Stimulated activated memory B cell treated with anti-CD40 and anti-IgM and Interleukin-4, amounts not matched to agents 10 μg/mL and 1 μg/mL and 100 μg/mL, for 72 hours (primary cell): ENCODE results near the gene ETV4.
A peak's percentile ranks its signal among the peaks of the same experiment; 100 is the strongest.

ENCODE experiments used
- ATAC-seq: fragments of 150-1000 bp; cut with Tn5 transposase; 2 replicates; pipeline ENCODE4 v1.10.0; 2021
- H3K27ac Mint-ChIP-seq: one replicate; pipeline ENCODE4 v1.8.0; 2022; ENCODE audit warnings: mild to moderate bottlenecking, mixed read lengths
- H3K27me3 Mint-ChIP-seq: one replicate; pipeline ENCODE4 v1.8.0; 2022; ENCODE audit warnings: mixed read lengths
- H3K36me3 Mint-ChIP-seq: one replicate; pipeline ENCODE4 v1.8.0; 2022; ENCODE audit warnings: mixed read lengths
- H3K4me1 Mint-ChIP-seq: one replicate; pipeline ENCODE4 v1.8.0; 2022; ENCODE audit warnings: mixed read lengths
- H3K4me3 Mint-ChIP-seq: one replicate; pipeline ENCODE4 v1.8.0; 2022; ENCODE audit warnings: mild to moderate bottlenecking, moderate library complexity, mixed read lengths
- H3K9me3 Mint-ChIP-seq: one replicate; pipeline ENCODE4 v1.8.0; 2022; ENCODE audit warnings: mixed read lengths

ETV4 gene

DNA sequence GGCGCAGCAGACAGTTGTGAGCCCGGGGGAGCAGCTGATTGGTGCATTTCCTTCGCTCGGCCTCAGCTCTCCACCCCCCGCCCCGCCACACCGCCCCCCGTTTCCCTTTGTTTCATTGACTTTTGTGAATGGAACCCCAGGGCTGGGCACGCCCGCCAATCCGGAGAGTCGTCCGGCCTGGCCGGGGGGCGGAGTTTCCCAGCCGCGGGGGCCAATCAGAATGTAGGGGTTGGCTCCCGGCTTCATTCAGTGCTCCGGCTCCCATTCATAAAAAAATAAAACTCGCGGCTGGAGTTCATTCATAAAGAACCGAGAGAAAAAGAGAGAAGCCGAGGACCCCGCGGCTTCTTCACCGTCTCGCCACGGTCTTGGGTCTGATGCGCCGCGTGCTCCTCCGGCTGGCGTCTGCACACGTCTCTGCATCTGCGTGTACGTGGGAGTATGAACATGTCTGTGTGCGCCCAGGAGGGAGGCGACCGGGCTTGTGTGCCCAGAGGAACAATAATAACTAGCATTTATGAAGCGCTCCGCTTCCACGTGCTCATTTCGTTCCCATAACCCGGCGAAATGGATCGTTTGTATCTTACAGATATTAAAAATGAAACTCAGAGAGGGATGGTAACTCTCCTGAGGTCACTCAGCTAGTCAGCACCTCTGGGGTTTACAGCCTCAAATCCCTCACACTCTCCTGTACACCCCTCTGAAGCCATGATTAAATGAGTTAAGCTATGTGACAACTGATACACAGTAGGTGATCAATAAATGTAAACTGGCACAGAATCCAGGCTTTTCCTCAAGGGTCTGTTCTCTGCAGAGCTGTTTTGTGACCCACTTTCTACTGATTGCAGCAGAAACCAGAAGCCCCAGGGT is at the start of gene ETV4:
Gene ETV4 (minus strand): TSS at position 22 of the 870 bp plus-strand sequence. CDS start 723 bp downstream, outside the sequence.
- Mint-ChIP-seq H3K27me3 (peaks cover 82% of the 10 kb centered on the region), H3K4me3 (peak within 1 kb of the TSS; percentile 75), H3K36me3 (no peaks in the 10 kb centered on the region), H3K9me3 (no peaks in the 10 kb centered on the region), H3K4me1 (peaks cover 23% of the 10 kb centered on the region), H3K27ac (no peak within 1 kb of the TSS)
- peak; percentile 97 for ATAC-seq

DNA sequence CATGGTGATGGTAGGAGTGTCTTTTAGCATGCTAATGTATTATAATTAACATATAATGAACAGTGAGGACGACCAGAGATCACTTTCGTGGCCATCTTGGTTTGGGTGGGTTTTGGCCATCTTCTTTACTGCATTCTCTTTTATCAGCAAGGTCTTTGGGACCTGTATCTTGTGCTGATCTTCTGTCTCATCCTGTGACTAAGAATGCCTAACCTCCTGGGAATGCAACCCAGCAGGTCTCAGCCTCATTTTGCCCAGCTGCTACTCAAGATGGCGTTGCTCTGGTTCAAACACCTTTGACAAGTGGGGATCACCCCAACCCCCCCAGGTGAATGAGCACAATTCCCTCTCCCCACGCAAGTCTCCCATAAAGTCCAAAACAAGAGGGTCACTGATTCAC is 49.3 kb upstream of the ETV4 start:
- peaks cover 9% of the 10 kb centered on the region for H3K27me3 Mint-ChIP-seq

DNA sequence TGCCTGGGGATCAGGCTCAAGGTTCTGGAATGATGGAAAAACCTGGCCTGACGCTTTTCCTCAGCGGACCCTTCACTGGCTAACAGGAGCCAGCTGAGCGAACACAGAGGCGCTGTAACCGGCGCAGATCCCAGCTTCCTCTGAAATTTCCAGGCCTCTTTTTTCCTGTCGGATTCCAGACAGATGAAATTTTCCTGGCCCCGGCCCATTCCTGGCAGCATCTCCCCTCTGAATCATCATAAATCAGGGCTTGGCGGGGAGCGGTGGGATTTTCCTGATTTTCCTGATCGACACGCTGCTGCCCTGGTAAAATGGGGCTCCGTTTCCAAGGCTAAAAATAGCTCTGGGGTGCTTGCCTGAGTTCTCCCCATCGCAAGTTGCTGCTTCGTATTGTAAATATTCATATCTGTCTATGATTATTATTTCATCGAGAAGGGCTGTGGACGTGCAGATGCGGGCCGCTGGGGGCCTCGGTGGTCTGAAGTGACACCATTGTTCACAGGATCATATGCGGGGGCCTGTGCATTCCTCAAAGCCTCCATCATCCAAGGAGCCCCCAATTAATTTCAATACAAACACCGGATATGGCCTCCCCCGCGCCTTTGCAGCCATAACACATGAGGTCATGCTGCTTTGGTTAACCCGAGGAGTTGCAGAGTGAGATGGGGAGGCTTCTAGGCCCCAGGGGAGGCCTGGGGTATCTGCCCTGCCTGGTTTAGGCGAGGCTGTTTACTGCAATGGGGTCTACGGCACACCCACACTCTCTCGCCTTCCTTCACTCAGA is 45.8 kb upstream of the ETV4 start:
- Mint-ChIP-seq H3K27ac (no peak overlapping the region), H3K36me3 (no peaks in the 10 kb centered on the region), H3K4me3 (no peak overlapping the region), H3K27me3 (peaks cover 9% of the 10 kb centered on the region), H3K4me1 (peaks cover 23% of the 10 kb centered on the region), H3K9me3 (no peaks in the 10 kb centered on the region)
- peak; percentile 45 for ATAC-seq

More for the DNA sequence above, 49.3 kb upstream of the ETV4 start:
- no peaks in the 10 kb centered on the region for H3K9me3 Mint-ChIP-seq
- no peaks in the 10 kb centered on the region for H3K36me3 Mint-ChIP-seq
- ATAC-seq = no peak
- peaks cover 23% of the 10 kb centered on the region for H3K4me1 Mint-ChIP-seq
- no peak overlapping the region for H3K4me3 Mint-ChIP-seq
- peak overlapping the region; percentile 6 for H3K27ac Mint-ChIP-seq

DNA sequence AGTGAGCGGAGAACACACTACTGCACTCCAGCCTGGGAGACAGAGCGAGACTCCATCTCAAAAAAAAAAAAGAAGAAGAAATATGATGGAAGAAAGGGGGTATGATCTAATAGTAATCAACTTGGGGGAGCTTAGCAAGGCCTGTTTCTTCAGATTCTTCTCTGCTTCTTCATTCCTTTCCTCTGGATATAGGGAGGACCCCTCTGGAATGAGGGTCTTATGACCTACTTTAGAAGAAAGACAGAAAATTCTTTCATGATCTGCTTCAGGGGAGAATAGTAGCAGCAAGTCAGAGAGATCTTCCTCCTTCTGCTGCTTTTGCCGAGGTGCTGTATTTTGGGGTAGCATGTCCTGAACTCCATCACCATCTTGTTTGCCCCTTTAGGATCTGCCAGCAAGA is 44.9 kb upstream of the ETV4 start:
- Mint-ChIP-seq H3K4me3 (no peak overlapping the region), H3K27ac (no peak overlapping the region)

DNA sequence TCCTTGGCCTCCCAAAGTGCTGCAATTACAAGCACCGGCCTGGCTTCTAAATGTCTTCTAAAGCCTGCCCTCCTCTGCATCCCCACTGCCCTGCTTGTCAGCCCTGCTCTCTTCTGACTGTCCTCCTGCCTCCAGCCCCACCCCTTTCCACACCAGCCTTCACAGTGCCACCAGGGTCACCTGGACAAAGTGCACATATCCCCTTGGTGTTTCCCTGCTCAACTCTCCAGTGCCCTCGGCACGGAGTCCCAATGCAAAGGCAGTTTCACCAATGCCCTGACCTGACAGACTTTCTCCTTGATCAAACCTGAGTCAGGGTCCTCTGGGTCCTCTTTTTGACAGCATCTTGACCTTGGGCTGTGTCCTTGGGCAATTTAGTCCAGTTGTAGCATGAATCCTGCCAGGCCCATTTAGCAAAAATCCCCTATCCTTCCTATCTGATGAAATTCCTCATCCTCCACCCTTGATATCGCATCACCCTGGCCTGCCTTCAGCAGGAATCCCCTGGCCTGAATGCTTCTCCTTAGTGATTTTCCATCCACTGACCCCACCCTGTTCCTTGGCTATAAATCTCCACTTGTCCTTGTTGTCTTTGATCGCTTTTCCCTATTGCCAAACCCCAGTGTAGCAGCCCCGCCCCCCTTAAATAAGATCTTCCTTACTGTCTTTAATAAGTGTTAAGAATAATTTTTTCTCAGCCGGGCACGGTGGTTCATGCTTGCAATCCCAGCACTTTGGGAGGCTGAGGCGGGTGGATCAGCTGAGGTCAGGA is 42.7 kb upstream of the ETV4 start:
- Mint-ChIP-seq H3K9me3 (no peaks in the 10 kb centered on the region), H3K27me3 (no peaks in the 10 kb centered on the region), H3K4me1 (peaks cover 16% of the 10 kb centered on the region), H3K36me3 (no peaks in the 10 kb centered on the region), H3K27ac (no peak overlapping the region), H3K4me3 (no peak overlapping the region)
- no peak for ATAC-seq

More for the DNA sequence above, 44.9 kb upstream of the ETV4 start:
- ATAC-seq = no peak
- no peaks in the 10 kb centered on the region for H3K9me3 Mint-ChIP-seq
- H3K36me3 Mint-ChIP-seq = no peaks in the 10 kb centered on the region
- H3K27me3 Mint-ChIP-seq = peaks cover 9% of the 10 kb centered on the region
- H3K4me1 Mint-ChIP-seq = peaks cover 23% of the 10 kb centered on the region

DNA sequence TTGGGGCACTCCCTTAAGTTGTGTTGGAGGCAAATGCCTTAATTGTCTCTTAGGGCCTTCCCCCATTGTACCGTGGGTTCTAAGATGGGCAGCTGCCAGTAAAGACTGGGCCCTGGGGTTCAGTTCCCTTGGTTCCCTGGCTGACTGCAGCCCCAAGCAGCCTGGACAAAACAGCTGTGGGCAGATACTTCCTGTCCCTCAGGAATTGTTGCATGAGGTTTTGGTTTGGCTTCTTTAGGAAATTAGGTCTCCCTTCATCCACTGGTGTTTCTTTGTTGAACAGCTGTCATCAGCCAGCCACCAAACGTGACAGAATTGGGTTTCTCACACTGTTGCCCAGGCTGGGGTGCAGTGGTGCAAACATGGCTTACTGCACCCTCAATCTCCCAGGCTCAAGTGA is 42.0 kb upstream of the ETV4 start:
- Mint-ChIP-seq H3K36me3 (no peaks in the 10 kb centered on the region), H3K4me1 (peaks cover 9% of the 10 kb centered on the region), H3K27ac (no peak overlapping the region), H3K4me3 (no peak overlapping the region), H3K27me3 (no peaks in the 10 kb centered on the region), H3K9me3 (no peaks in the 10 kb centered on the region)
- no peak for ATAC-seq

DNA sequence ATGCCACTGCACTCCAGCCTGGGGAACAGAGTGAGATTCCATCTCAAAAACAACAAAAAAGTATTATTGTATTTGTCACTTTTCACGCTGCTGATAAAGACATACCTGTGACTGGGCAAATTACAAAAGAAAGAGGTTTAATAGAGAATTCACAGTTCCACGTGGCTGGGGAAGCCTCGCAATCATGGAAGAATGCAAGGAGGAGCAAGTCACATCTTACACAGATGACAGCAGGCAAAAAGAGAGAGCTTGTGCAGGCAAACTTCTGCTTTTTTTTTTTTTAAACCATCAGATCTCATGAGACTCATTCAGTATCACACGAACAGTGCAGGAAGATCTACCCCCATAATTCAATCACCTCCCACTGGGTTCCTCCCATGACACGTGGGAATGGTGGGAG is 41.5 kb upstream of the ETV4 start:
- no peaks in the 10 kb centered on the region for H3K27me3 Mint-ChIP-seq

DNA sequence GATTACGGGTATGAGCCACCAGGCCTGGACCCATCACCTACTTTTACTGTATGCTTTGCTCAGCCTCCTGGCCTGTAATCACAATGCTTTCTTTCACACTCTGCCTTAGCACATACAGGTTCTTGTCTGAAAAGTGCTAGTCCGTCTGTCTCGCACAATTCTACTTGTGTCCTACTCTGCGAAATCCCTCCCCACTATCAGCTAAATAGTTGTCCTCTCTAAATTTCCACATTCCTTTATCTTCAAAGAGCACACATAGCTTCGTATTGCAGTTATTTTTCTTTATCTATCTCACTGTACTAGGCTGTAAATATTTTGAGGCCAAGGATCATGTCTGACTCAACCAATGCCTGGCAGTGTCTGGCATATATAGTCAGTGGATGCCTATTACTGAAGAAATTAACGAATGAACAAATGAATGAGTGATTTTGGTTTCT is 38.5 kb upstream of the ETV4 start:
- no peaks in the 10 kb centered on the region for H3K9me3 Mint-ChIP-seq
- no peaks in the 10 kb centered on the region for H3K27me3 Mint-ChIP-seq
- H3K27ac Mint-ChIP-seq = no peak overlapping the region
- H3K4me1 Mint-ChIP-seq = peaks cover 3% of the 10 kb centered on the region
- no peaks in the 10 kb centered on the region for H3K36me3 Mint-ChIP-seq
- H3K4me3 Mint-ChIP-seq = no peak overlapping the region
- ATAC-seq = no peak

More for the DNA sequence above, 41.5 kb upstream of the ETV4 start:
- ATAC-seq = no peak
- Mint-ChIP-seq H3K27ac (no peak overlapping the region), H3K9me3 (no peaks in the 10 kb centered on the region), H3K4me3 (no peak overlapping the region), H3K36me3 (no peaks in the 10 kb centered on the region), H3K4me1 (peaks cover 5% of the 10 kb centered on the region)

DNA sequence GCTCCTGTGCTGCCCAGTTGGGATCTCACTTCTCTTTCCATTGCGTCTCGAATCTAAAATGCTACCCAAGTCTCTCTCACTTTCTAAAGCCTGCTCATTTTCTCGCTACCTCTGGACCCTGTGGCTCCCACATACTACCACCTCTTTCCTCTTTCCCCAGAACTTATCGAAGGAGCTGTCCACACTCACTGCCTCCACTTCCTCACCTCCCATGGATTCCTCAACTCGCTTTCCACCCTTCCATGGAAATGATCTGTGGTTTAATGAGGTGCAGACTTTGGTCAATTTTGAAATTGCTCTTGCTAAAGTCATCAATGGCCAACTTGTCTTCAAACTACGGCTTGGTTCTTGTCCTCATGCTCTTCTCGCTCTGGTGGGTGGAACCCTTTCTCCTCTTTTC is 37.2 kb upstream of the ETV4 start:
- no peak overlapping the region for H3K4me3 Mint-ChIP-seq
- ATAC-seq = no peak
- no peak overlapping the region for H3K27ac Mint-ChIP-seq
- H3K9me3 Mint-ChIP-seq = no peaks in the 10 kb centered on the region
- no peaks in the 10 kb centered on the region for H3K36me3 Mint-ChIP-seq
- H3K27me3 Mint-ChIP-seq = no peaks in the 10 kb centered on the region
- peaks cover 16% of the 10 kb centered on the region for H3K4me1 Mint-ChIP-seq

DNA sequence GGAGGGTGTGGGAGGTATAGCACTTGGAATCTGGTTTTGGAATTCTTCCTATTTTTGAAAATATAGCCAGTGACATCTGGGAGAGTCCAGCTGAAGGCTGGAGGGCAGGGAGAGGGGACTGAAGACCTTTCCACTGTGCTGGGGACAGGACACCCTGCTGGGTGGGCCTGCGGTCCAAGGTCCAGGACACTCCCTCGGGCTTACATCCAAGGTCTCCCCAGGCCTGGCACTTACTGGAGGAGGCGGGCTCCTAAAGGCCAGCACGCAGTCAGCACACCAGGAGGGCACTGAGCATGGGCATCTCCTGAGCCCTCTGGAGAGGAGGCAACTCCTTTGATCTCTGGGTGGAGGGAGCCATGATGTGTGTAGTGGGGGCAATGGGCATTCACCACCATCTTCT is 35.5 kb upstream of the ETV4 start:
- no peak overlapping the region for H3K4me3 Mint-ChIP-seq
- H3K27me3 Mint-ChIP-seq = no peaks in the 10 kb centered on the region
- H3K9me3 Mint-ChIP-seq = no peaks in the 10 kb centered on the region
- no peak overlapping the region for H3K27ac Mint-ChIP-seq
- H3K36me3 Mint-ChIP-seq = no peaks in the 10 kb centered on the region
- ATAC-seq = no peak
- peaks cover 24% of the 10 kb centered on the region for H3K4me1 Mint-ChIP-seq

DNA sequence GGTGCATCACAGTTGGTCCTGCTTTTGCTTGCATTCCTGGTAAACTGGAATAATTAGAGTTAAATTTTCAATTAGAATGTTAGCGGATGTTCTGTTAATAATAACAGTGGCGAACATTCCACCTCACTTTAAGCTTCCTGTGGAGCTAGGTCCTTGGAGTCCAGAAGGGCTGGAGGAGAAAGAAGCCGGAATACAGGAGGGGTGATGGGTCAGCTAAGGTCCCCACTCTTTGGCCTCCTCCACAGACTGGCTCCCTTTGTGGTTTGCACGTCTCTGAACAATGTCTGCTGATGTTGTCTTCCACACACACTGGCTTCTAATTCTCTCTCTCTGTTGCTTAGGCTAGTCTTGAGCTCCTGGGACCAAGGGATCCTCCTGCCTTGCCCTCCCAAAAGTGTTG is 35.0 kb upstream of the ETV4 start:
- no peak overlapping the region for H3K27ac Mint-ChIP-seq
- H3K36me3 Mint-ChIP-seq = no peaks in the 10 kb centered on the region
- no peaks in the 10 kb centered on the region for H3K9me3 Mint-ChIP-seq
- H3K4me3 Mint-ChIP-seq = no peak overlapping the region
- H3K4me1 Mint-ChIP-seq = peaks cover 24% of the 10 kb centered on the region
- no peaks in the 10 kb centered on the region for H3K27me3 Mint-ChIP-seq
- ATAC-seq = no peak

DNA sequence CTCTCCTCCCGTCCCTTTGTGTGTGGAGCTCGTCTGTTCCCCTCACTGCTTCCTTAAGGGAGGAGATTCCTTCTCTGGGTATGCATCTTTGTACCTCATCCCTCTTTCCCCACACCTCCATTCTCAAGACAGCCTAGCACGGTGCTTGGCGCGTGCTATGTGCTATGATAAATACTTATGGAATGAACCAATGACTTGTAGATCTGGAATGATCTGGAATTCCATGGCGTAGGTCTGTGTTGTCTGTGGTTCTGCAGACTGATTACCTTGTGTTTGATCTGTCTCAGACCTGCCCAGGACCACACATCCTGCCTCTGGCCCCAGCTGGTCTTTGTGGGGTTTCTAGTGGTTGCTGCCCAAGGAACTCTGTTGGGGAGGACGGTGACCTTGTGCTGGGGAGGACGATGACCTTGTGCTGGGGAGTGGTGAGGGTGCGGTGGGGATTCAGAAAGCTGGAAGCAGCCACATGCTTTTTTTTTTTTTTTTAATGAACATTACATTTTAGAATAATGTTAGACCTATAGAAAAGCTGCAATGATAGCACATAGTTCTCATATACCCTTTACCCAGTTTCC is 33.5 kb upstream of the ETV4 start:
- Mint-ChIP-seq H3K27ac (peak overlapping the region; percentile 82), H3K27me3 (peaks cover 5% of the 10 kb centered on the region), H3K36me3 (no peaks in the 10 kb centered on the region), H3K9me3 (no peaks in the 10 kb centered on the region), H3K4me3 (no peak overlapping the region), H3K4me1 (peaks cover 24% of the 10 kb centered on the region)
- ATAC-seq = no peak

DNA sequence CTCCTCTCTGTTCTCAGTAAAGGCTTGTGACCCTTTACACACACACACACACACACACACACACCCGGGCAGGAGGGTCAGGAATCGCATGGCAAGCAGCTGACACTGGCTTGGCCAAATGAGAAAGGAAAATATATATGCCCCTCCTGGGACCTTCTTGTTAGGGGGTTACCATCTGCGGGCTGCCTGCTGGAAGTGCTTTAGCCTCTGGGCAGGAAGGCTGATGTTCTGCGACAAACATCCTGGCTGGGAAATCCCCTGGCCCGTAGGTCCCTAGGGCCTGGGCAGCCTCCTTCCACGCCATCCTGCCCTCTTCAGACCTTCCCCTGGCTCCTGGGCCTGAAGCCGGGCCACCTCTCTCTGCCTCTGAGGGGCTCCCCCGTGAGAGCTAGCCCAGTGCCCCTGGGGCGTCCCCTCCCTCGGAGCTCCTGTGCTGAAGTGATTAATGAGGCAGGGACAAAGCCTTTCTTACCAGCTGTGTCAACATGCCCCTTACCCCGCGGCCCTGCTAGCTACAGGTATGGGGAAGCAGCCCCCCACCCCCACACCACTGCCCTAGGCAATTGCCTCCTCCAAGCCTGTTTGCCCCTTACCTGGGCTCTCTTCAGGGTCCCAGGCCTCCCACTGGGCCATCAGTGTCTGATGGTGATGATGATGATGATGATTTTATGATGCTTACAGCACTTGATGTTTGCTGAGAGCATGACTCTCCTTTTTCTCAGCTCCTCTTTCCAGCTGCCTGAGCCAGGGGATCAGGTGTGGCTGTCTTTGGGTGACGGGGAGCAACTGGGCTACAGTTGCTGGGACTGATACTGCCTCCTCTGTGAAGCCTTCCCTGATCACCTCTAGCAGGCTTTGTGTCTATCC is 32.8 kb upstream of the ETV4 start:
- ATAC-seq = peak; percentile 90
- H3K27ac Mint-ChIP-seq = peak overlapping the region; percentile 82
- H3K4me3 Mint-ChIP-seq = peak overlapping the region; percentile 9

DNA sequence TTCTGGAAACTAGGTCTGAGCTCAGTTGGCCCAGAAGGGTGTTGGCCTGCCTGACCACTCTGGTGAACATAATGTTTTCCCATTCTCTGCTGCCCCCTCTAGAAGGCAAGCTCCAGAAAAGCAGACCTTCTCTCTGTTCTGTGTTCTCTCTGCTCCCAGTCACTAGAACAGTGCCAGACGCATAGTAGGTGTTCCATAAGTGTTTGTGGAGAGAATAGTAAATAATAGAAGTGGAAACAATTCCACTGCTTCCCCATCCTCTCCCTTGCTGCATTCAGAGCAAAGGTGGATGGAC is 32.2 kb upstream of the ETV4 start:
- no peak overlapping the region for H3K4me3 Mint-ChIP-seq
- H3K36me3 Mint-ChIP-seq = no peaks in the 10 kb centered on the region
- H3K27ac Mint-ChIP-seq = peak overlapping the region; percentile 82
- no peaks in the 10 kb centered on the region for H3K9me3 Mint-ChIP-seq
- no peak for ATAC-seq
- peaks cover 24% of the 10 kb centered on the region for H3K4me1 Mint-ChIP-seq
- H3K27me3 Mint-ChIP-seq = peaks cover 8% of the 10 kb centered on the region

More for the DNA sequence above, 32.8 kb upstream of the ETV4 start:
- peaks cover 8% of the 10 kb centered on the region for H3K27me3 Mint-ChIP-seq
- H3K36me3 Mint-ChIP-seq = no peaks in the 10 kb centered on the region
- H3K4me1 Mint-ChIP-seq = peaks cover 24% of the 10 kb centered on the region
- H3K9me3 Mint-ChIP-seq = no peaks in the 10 kb centered on the region
